ENCODE measurements around the gene TBC1D25. TPM values are rescaled to one million over a fixed set of nuclear protein-coding genes. Genes with fewer than 3 reads are reported as not detected.
"Not testable (repeated sequence)": the region's sequence is repeated elsewhere in the genome, so short reads cannot be mapped to it uniquely, and the experiment has no call there.

The TBC1D25 gene
- total RNA-seq, 1 experiment from 2014 or later: 3.1 TPM

DNA sequence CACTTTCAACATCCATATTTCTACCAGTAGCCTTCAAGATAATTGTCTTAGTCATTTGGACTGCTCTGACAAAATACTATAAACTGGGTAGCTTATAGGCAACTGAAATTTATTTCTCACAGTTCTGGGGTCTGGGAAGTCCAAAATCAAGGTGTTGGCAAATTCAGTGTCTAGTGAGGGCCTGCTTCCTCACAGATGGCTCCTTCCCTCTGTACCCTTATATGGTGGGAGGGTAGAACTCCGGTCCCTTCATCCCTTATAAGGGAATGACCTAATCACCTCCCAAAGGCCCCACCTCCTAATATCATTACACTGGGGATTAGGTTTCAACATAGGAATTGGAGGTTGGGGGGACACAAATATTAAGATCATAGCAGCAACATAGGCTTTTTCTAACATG, 7.4 kb upstream of the TBC1D25 start:
- Histone ChIP-seq H2AFZ (ENCODE audit: low read length) (no peak overlapping the region), H4K20me1 (ENCODE audit: insufficient read depth, low read depth, low read length) (no peaks in the 10 kb centered on the region), H3K27ac (ENCODE audit: low read length) (no peak overlapping the region), H3K4me3 (ENCODE audit: low read length) (no peak overlapping the region), H3K4me1 (ENCODE audit: low read length) (no peaks in the 10 kb centered on the region), H3K9me3 (ENCODE audit: low read length) (no peaks in the 10 kb centered on the region), H3K4me2 (ENCODE audit: low read depth, low read length, poor library complexity, severe bottlenecking) (no peak overlapping the region), H3K36me3 (ENCODE audit: insufficient read depth, low read length) (no peaks in the 10 kb centered on the region; the same call in 1 of the 2 replicates), H3K79me2 (ENCODE audit: low read length) (no peaks in the 10 kb centered on the region), H3K27me3 (ENCODE audit: low read length) (no peaks in the 10 kb centered on the region), H3K9ac (ENCODE audit: low read length) (no peak overlapping the region), H3K9me2 (replicated peaks; ENCODE audit: insufficient read depth, low read length) (no peaks in the 10 kb centered on the region)
- no peak for DNase-seq

DNA sequence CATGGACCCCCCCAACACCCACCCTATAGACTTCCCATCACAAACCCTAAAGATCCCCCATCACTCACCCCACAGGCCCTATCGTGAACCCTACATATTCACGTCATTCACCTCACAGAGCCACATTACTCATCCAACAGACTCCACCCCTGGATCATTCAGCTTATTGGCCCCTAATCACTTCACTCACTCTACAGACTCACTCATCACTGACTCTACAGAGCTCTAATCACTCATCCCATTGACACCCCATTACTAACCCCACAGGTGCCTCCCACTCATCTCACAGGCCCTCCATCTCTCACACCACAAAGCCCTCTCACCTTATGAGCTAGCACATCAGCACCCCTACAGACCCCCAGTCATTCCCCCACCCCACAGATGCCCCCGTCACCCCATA, 6.3 kb upstream of the TBC1D25 start:
- H3K79me2 ChIP-seq (ENCODE audit: low read length): no peaks in the 10 kb centered on the region
- no peak overlapping the region for H3K27ac ChIP-seq (ENCODE audit: low read length)
- no peaks in the 10 kb centered on the region; the same call in 1 of the 2 replicates for H3K36me3 ChIP-seq (ENCODE audit: insufficient read depth, low read length)
- H3K9ac ChIP-seq (ENCODE audit: low read length): no peak overlapping the region
- H3K4me3 ChIP-seq (ENCODE audit: low read length): no peak overlapping the region
- H3K9me2 ChIP-seq (replicated peaks; ENCODE audit: insufficient read depth, low read length): no peaks in the 10 kb centered on the region
- H3K4me1 ChIP-seq (ENCODE audit: low read length): no peaks in the 10 kb centered on the region
- H3K27me3 ChIP-seq (ENCODE audit: low read length): no peaks in the 10 kb centered on the region
- no peaks in the 10 kb centered on the region for H3K9me3 ChIP-seq (ENCODE audit: low read length)
- DNase-seq: no peak
- no peak overlapping the region for H2AFZ ChIP-seq (ENCODE audit: low read length)
- H4K20me1 ChIP-seq (ENCODE audit: insufficient read depth, low read depth, low read length): no peaks in the 10 kb centered on the region
- H3K4me2 ChIP-seq (ENCODE audit: low read depth, low read length, poor library complexity, severe bottlenecking): no peak overlapping the region

DNA sequence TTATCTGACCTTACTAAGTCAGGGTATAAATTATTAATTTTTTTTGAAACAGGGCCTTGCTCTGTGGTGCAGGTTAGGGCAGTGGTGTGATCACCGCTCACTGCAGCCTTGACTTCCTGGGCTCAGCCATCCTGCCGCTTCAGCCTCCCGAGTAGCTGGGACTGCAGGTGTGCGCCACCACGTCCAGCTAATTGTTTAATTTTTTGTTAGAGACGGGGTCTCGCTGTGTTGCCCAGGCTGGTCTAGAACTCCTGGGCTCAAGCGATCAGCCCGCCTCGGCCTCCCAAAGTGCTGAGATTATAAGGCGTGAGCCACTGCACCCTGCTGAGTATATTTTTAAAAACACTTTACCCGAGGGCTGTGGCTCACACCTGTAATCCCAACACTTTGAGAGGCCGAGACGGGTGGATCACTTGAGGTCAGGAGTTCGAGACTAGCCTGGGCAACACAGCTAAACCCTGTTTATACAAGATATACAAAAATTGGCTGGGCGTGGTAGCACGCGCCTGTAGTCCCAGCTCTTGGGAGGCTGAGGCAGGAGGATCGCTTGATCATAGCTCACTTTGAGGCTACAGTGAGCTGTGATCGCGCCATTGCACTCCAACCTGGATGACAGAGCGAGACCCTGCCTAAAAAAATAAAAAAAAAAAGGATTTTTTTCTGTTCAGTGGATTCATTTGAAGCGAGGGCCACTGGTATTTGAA, 721 bp upstream of the TBC1D25 start:
- Histone ChIP-seq H3K9me3 (ENCODE audit: low read length) (no peaks in the 10 kb centered on the region), H4K20me1 (ENCODE audit: insufficient read depth, low read depth, low read length) (no peaks in the 10 kb centered on the region), H3K4me1 (ENCODE audit: low read length) (peaks cover 10% of the 10 kb centered on the region), H3K36me3 (ENCODE audit: insufficient read depth, low read length) (no peaks in the 10 kb centered on the region), H3K9me2 (replicated peaks; ENCODE audit: insufficient read depth, low read length) (no peaks in the 10 kb centered on the region), H3K9ac (ENCODE audit: low read length) (no peak overlapping the region), H3K27me3 (ENCODE audit: low read length) (no peaks in the 10 kb centered on the region), H3K27ac (ENCODE audit: low read length) (no peak overlapping the region), H3K4me2 (ENCODE audit: low read depth, low read length, poor library complexity, severe bottlenecking) (peak overlapping the region; percentile 35), H3K79me2 (ENCODE audit: low read length) (peaks cover 8% of the 10 kb centered on the region), H3K4me3 (ENCODE audit: low read length) (no peak overlapping the region), H2AFZ (ENCODE audit: low read length) (peak overlapping the region; percentile 60; the same call in 1 of the 2 replicates)
- no peak for DNase-seq

DNA sequence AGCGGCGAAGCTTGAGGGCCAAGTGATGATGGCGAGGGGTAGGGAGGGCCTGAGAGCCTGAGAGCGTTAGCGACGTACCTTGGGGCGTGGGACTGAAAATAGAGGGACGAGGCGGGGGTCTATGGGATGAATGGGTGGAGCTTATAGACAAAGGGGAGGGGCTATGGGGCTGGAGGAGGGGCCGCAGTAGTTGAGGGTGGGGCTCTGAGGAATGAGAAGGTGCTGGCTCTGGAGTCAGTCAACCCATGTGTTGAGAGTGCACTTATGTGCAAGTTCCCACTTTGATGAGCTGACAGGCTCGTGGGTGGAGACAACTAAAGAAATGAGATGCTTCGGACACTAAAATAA, 488 bp downstream of the TBC1D25 start:
- Histone ChIP-seq H3K4me3 (ENCODE audit: low read length) (peak overlapping the region; percentile 71), H3K9ac (ENCODE audit: low read length) (peak overlapping the region; percentile 68), H2AFZ (ENCODE audit: low read length) (0 out of 2 replicates have a peak overlapping the region, but pooled peaks have one; percentile 42), H3K36me3 (ENCODE audit: insufficient read depth, low read length) (no peaks in the 10 kb centered on the region), H3K27ac (ENCODE audit: low read length) (no peak overlapping the region; the same call in 1 of the 2 replicates), H3K9me3 (ENCODE audit: low read length) (no peaks in the 10 kb centered on the region), H4K20me1 (ENCODE audit: insufficient read depth, low read depth, low read length) (no peaks in the 10 kb centered on the region), H3K9me2 (replicated peaks; ENCODE audit: insufficient read depth, low read length) (no peaks in the 10 kb centered on the region), H3K4me1 (ENCODE audit: low read length) (peaks cover 10% of the 10 kb centered on the region), H3K4me2 (ENCODE audit: low read depth, low read length, poor library complexity, severe bottlenecking) (peak overlapping the region; percentile 72), H3K27me3 (ENCODE audit: low read length) (no peaks in the 10 kb centered on the region), H3K79me2 (ENCODE audit: low read length) (peaks cover 8% of the 10 kb centered on the region)
- no peak for DNase-seq

DNA sequence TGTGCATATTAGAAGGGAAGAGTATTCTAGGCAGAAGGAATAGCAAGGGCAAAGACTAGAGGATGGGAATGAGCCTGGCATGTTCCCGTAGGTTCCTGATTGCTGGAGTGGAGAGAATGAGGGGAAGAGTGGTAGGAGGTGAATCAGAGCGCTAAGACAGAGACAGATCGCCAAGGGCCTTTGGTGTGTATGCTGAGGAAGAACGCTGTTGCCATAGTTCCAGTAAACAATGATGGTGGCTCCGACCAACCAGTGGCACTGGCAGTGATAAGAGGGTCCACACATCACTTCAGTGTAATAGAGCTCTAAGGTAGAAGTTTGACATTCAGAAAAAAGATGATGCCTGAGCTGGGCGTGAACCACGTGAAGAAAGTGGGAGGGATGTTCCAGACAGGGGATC, 966 bp downstream of the TBC1D25 start:
- H3K79me2 ChIP-seq (ENCODE audit: low read length): peaks cover 8% of the 10 kb centered on the region
- peak overlapping the region; percentile 71 for H3K4me3 ChIP-seq (ENCODE audit: low read length)
- H3K27ac ChIP-seq (ENCODE audit: low read length): no peak overlapping the region
- no peaks in the 10 kb centered on the region for H4K20me1 ChIP-seq (ENCODE audit: insufficient read depth, low read depth, low read length)
- H3K4me1 ChIP-seq (ENCODE audit: low read length): peaks cover 10% of the 10 kb centered on the region
- DNase-seq: no peak
- H3K9me2 ChIP-seq (replicated peaks; ENCODE audit: insufficient read depth, low read length): no peaks in the 10 kb centered on the region
- H3K9ac ChIP-seq (ENCODE audit: low read length): peak overlapping the region; percentile 68
- no peaks in the 10 kb centered on the region for H3K9me3 ChIP-seq (ENCODE audit: low read length)
- no peaks in the 10 kb centered on the region for H3K36me3 ChIP-seq (ENCODE audit: insufficient read depth, low read length)
- no peaks in the 10 kb centered on the region for H3K27me3 ChIP-seq (ENCODE audit: low read length)
- peak overlapping the region; percentile 72 for H3K4me2 ChIP-seq (ENCODE audit: low read depth, low read length, poor library complexity, severe bottlenecking)
- H2AFZ ChIP-seq (ENCODE audit: low read length): no peak overlapping the region

DNA sequence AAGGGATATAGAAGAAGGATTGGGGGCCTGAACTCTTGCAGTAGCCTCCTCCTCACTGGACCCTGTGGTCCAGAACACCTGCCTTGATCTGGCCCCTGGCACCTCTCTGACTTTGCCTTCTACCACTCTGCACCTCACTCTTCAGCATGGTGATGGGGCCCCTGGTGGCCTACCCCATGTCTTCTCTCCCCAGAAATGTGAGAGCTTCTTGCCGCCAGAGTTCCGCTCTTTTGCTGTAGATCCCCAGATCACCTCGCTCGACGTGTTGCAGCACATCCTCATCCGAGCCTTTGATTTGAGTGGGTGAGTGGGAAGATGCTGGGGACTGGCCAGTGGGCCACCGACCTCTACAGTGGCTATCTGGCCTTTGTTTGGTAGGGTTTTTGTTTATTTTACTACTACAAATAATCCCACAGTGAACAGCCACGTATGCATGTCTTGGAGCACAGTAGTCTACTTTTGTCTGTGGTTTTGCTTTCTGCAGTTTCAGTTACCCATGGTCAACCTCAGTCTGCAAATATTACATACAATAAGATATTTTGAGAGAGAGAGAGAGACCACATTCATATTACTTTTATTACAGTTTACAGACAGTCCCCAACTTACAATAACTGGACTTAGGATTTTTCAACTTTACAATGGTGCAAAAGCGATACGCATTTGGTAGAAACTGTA, 1.8 kb downstream of the TBC1D25 start:
- H4K20me1 ChIP-seq (ENCODE audit: insufficient read depth, low read depth, low read length): no peaks in the 10 kb centered on the region
- H3K36me3 ChIP-seq (ENCODE audit: insufficient read depth, low read length): no peaks in the 10 kb centered on the region
- H2AFZ ChIP-seq (ENCODE audit: low read length): no peak overlapping the region
- no peaks in the 10 kb centered on the region for H3K27me3 ChIP-seq (ENCODE audit: low read length)
- H3K79me2 ChIP-seq (ENCODE audit: low read length): peaks cover 8% of the 10 kb centered on the region
- H3K4me1 ChIP-seq (ENCODE audit: low read length): peaks cover 10% of the 10 kb centered on the region
- no peaks in the 10 kb centered on the region for H3K9me3 ChIP-seq (ENCODE audit: low read length)
- no peak overlapping the region for H3K4me3 ChIP-seq (ENCODE audit: low read length)
- DNase-seq: no peak
- H3K4me2 ChIP-seq (ENCODE audit: low read depth, low read length, poor library complexity, severe bottlenecking): peak overlapping the region; percentile 72
- no peak overlapping the region for H3K27ac ChIP-seq (ENCODE audit: low read length)
- no peak overlapping the region for H3K9ac ChIP-seq (ENCODE audit: low read length)
- no peaks in the 10 kb centered on the region for H3K9me2 ChIP-seq (replicated peaks; ENCODE audit: insufficient read depth, low read length)

DNA sequence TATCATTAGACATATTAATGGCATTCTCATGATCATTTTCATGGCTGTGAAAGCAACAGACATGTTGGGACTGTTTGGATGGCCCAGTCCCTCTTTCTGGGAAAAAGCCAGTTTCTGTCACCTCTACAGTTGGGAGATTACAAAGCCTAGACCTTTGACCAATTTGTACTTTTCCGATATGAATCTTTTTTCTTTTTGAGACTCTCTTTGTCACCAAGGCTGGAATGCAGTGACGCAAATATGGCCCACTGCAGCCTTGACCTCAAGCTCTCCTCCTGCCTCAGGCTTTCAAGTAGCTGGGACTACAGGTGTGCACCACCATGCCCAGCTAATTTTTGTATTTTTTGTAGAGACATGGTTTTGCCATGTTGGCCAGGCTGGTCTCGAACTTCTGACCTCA, 9.4 kb downstream of the TBC1D25 start:
- H3K36me3 ChIP-seq (ENCODE audit: insufficient read depth, low read length): no peaks in the 10 kb centered on the region
- no peaks in the 10 kb centered on the region for H3K9me2 ChIP-seq (replicated peaks; ENCODE audit: insufficient read depth, low read length)
- no peak overlapping the region for H3K4me2 ChIP-seq (ENCODE audit: low read depth, low read length, poor library complexity, severe bottlenecking)
- H2AFZ ChIP-seq (ENCODE audit: low read length): no peak overlapping the region
- no peak overlapping the region for H3K9ac ChIP-seq (ENCODE audit: low read length)
- no peak overlapping the region for H3K4me3 ChIP-seq (ENCODE audit: low read length)
- H3K4me1 ChIP-seq (ENCODE audit: low read length): 0 out of 2 replicates have a peak, but pooled peaks cover 2% of the 10 kb centered on the region
- H3K79me2 ChIP-seq (ENCODE audit: low read length): no peaks in the 10 kb centered on the region
- no peaks in the 10 kb centered on the region for H3K9me3 ChIP-seq (ENCODE audit: low read length)
- no peak for DNase-seq
- H4K20me1 ChIP-seq (ENCODE audit: insufficient read depth, low read depth, low read length): no peaks in the 10 kb centered on the region
- no peaks in the 10 kb centered on the region for H3K27me3 ChIP-seq (ENCODE audit: low read length)
- no peak overlapping the region for H3K27ac ChIP-seq (ENCODE audit: low read length)

DNA sequence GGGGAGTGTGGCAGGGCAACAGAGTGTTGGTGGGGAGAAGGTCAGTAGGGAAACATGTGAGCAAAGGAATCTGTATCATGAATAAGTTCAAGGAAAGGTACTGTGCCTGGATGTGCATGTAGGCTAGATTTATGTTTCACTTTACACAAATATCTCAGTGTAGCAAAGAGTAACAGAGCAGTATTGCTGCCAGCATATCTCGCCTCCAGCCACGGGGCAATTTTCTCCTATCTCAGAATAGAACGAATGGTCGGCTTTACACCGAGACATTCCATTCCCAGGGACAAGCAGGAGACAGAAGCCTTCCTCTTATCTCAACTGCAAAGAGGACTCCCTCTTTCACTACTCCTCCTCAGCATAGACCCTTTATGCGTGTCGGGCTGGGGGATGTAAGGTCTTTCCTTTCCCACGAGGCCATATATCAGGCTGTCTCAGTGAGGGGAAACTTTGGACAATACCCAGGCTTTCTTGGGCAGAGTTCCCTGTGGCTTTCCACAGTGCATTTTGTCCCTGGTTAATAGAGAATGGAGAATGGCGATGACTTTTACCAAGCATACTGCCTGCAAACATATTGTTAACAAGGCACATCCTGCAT, 16.3 kb downstream of the TBC1D25 start:
- DNase-seq; H2AFZ ChIP-seq (ENCODE audit: low read length); H3K27ac ChIP-seq (ENCODE audit: low read length); H4K20me1 ChIP-seq (ENCODE audit: insufficient read depth, low read depth, low read length); H3K4me3 ChIP-seq (ENCODE audit: low read length); H3K36me3 ChIP-seq (ENCODE audit: insufficient read depth, low read length); H3K9me3 ChIP-seq (ENCODE audit: low read length); H3K4me2 ChIP-seq (ENCODE audit: low read depth, low read length, poor library complexity, severe bottlenecking); H3K4me1 ChIP-seq (ENCODE audit: low read length); H3K79me2 ChIP-seq (ENCODE audit: low read length); H3K27me3 ChIP-seq (ENCODE audit: low read length); H3K9me2 ChIP-seq (replicated peaks; ENCODE audit: insufficient read depth, low read length); H3K9ac ChIP-seq (ENCODE audit: low read length): not testable (repeated sequence)

Measured in Karpas-422 (cell line).